HEK293 (cell line): ENCODE results near the gene ANKRD44.

Experiments
- CTCF ChIA-PET: fragments of 350-600 bp; formaldehyde crosslinking; extraction: SDS; loops from one replicate; lab custom pipeline; 2021; ENCODE audit warnings: antibody characterized with exemption; lab: Yijun Ruan, JAX
- POLR2A ChIA-PET: fragments of 300-600 bp; formaldehyde crosslinking; extraction: SDS; loops from one replicate; lab custom pipeline; 2020; ENCODE audit warnings: antibody characterized with exemption, inconsistent platforms; lab: Yijun Ruan, JAX
- H3K27ac ChIP-seq: fragments of 200-500 bp; sonication (Bioruptor generic); 2 replicates; pipeline ENCODE4 v1.5.1; 2014; ENCODE audit warnings: low read depth, low read length, control low read depth, inconsistent platforms; ENCODE audit errors: extremely low read depth
- H3K36me3 ChIP-seq, 2 experiments: fragments of 200-500 bp in 1 of 2; sonication (Bioruptor generic) in 1 of 2; 1 replicate in 1 of 2; 2 replicates in 1 of 2; pipeline ENCODE4 v1.5.1; 2014 to 2017; ENCODE audit warnings: inconsistent platforms in 2 of 2, low read length in 2 of 2; ENCODE audit not compliant: control insufficient read depth in 2 of 2, insufficient read depth in 1 of 2
- H3K4me1 ChIP-seq: fragments of 200-500 bp; sonication (Bioruptor generic); 2 replicates; pipeline ENCODE4 v1.5.1; 2014; ENCODE audit warnings: mild to moderate bottlenecking, low read length, inconsistent platforms; ENCODE audit not compliant: control insufficient read depth, insufficient read depth
- H3K4me3 ChIP-seq: 2 replicates; pipeline ENCODE4 v1.5.1; 2011; ENCODE audit warnings: low read depth, mild to moderate bottlenecking, control low read depth, low read length, moderate library complexity
- H3K9me3 ChIP-seq: fragments of 200-500 bp; sonication (Bioruptor generic); 2 replicates; pipeline ENCODE4 v1.5.1; 2014; ENCODE audit warnings: low read depth, low read length, inconsistent platforms; ENCODE audit not compliant: control insufficient read depth, insufficient read depth
- GLIS1 ChIP-seq: fragments of 450-650 bp; formaldehyde crosslinking; IDR thresholded peaks from 2 replicates; pipeline ENCODE4 v1.5.1; 2016; ENCODE audit warnings: missing biosample characterization, missing genetic modification characterization
- INSM2 ChIP-seq: fragments of 450-650 bp; formaldehyde crosslinking; IDR thresholded peaks from 2 replicates; pipeline ENCODE4 v1.5.1; 2016; ENCODE audit warnings: missing biosample characterization, missing genetic modification characterization
- KLF7 ChIP-seq: fragments of 450-650 bp; formaldehyde crosslinking; IDR thresholded peaks from 2 replicates; pipeline ENCODE4 v1.5.1; 2016; ENCODE audit warnings: missing biosample characterization, missing genetic modification characterization, borderline replicate concordance
- KLF8 ChIP-seq: fragments of 450-650 bp; formaldehyde crosslinking; IDR thresholded peaks from 2 replicates; pipeline ENCODE4 v1.5.1; 2016; ENCODE audit warnings: missing biosample characterization, missing genetic modification characterization
- MZF1 ChIP-seq: fragments of 450-650 bp; formaldehyde crosslinking; IDR thresholded peaks from 2 replicates; pipeline ENCODE4 v1.5.1; 2017; ENCODE audit warnings: missing biosample characterization, missing genetic modification characterization, borderline replicate concordance
- OSR2 ChIP-seq: fragments of 450-650 bp; formaldehyde crosslinking; IDR thresholded peaks from 2 replicates; pipeline ENCODE4 v1.5.1; 2016; ENCODE audit warnings: missing biosample characterization, missing genetic modification characterization
- SCRT2 ChIP-seq: fragments of 450-650 bp; formaldehyde crosslinking; IDR thresholded peaks from 2 replicates; pipeline ENCODE4 v1.5.1; 2016; ENCODE audit warnings: missing biosample characterization, missing genetic modification characterization
- ZBTB49 ChIP-seq: fragments of 450-650 bp; formaldehyde crosslinking; IDR thresholded peaks from 2 replicates; pipeline ENCODE4 v1.5.1; 2016; ENCODE audit warnings: missing biosample characterization, missing genetic modification characterization, low read depth
- ZFP3 ChIP-seq: fragments of 450-650 bp; formaldehyde crosslinking; IDR thresholded peaks from 2 replicates; pipeline ENCODE4 v1.5.1; 2016; ENCODE audit warnings: low read depth, missing biosample characterization, missing genetic modification characterization
- ZNF114 ChIP-seq: fragments of 450-650 bp; formaldehyde crosslinking; IDR thresholded peaks from 2 replicates; pipeline ENCODE4 v1.5.0; 2017; ENCODE audit warnings: missing biosample characterization, missing genetic modification characterization
- ZNF16 ChIP-seq: fragments of 450-650 bp; formaldehyde crosslinking; IDR thresholded peaks from 2 replicates; pipeline ENCODE4 v1.5.1; 2016; ENCODE audit warnings: low read depth, missing biosample characterization, missing genetic modification characterization
- ZNF223 ChIP-seq: fragments of 450-650 bp; formaldehyde crosslinking; IDR thresholded peaks from 2 replicates; pipeline ENCODE4 v1.5.1; 2016; ENCODE audit warnings: missing biosample characterization, missing genetic modification characterization
- ZNF248 ChIP-seq: fragments of 450-650 bp; formaldehyde crosslinking; IDR thresholded peaks from 2 replicates; pipeline ENCODE4 v1.5.1; 2017; ENCODE audit warnings: missing biosample characterization, missing genetic modification characterization
- ZNF366 ChIP-seq: fragments of 450-650 bp; formaldehyde crosslinking; conservative IDR thresholded peaks from 2 replicates; pipeline ENCODE4 v1.5.1; 2016; ENCODE audit warnings: missing biosample characterization, missing genetic modification characterization
- ZNF510 ChIP-seq: fragments of 450-650 bp; formaldehyde crosslinking; IDR thresholded peaks from 2 replicates; pipeline ENCODE4 v1.5.1; 2018; ENCODE audit warnings: mild to moderate bottlenecking, missing genetic modification characterization, missing biosample characterization; ENCODE audit not compliant: insufficient replicate concordance
- ZNF560 ChIP-seq: fragments of 450-650 bp; formaldehyde crosslinking; IDR thresholded peaks from 2 replicates; pipeline ENCODE4 v1.5.1; 2017; ENCODE audit warnings: missing biosample characterization, missing genetic modification characterization, borderline replicate concordance
- ZNF571 ChIP-seq: fragments of 450-650 bp; formaldehyde crosslinking; IDR thresholded peaks from 2 replicates; pipeline ENCODE4 v1.5.0; 2017; ENCODE audit warnings: missing biosample characterization, missing genetic modification characterization
- ZNF623 ChIP-seq: fragments of 450-650 bp; formaldehyde crosslinking; IDR thresholded peaks from 2 replicates; pipeline ENCODE4 v1.5.1; 2016; ENCODE audit warnings: missing biosample characterization, missing genetic modification characterization
- ZNF660 ChIP-seq: fragments of 450-650 bp; IDR thresholded peaks from 2 replicates; pipeline ENCODE4 v1.5.1; 2018; ENCODE audit warnings: missing biosample characterization, mild to moderate bottlenecking, missing genetic modification characterization
- ZNF664 ChIP-seq: fragments of 450-650 bp; formaldehyde crosslinking; IDR thresholded peaks from 2 replicates; pipeline ENCODE4 v1.5.1; 2016; ENCODE audit warnings: missing biosample characterization, missing genetic modification characterization
- ZNF670 ChIP-seq: fragments of 450-650 bp; formaldehyde crosslinking; IDR thresholded peaks from 2 replicates; pipeline ENCODE4 v1.5.1; 2016; ENCODE audit warnings: missing biosample characterization, missing genetic modification characterization, low read depth
- ZNF785 ChIP-seq: fragments of 450-650 bp; formaldehyde crosslinking; IDR thresholded peaks from 2 replicates; pipeline ENCODE4 v1.5.1; 2016; ENCODE audit warnings: missing biosample characterization, missing genetic modification characterization
- TF ChIP-seq, protein P1 (sequence below): fragments of 450-650 bp; formaldehyde crosslinking; IDR thresholded peaks from 2 replicates; pipeline ENCODE4 v1.5.1; 2017; ENCODE audit warnings: missing biosample characterization, missing genetic modification characterization
- TF ChIP-seq, protein P2 (sequence below): fragments of 450-650 bp; formaldehyde crosslinking; IDR thresholded peaks from 2 replicates; pipeline ENCODE4 v1.5.1; 2016; ENCODE audit warnings: missing biosample characterization, missing genetic modification characterization
- TF ChIP-seq, protein P3 (sequence below): IDR thresholded peaks from 2 replicates; pipeline ENCODE4 v1.6.1; 2011; ENCODE audit warnings: mild to moderate bottlenecking, low read depth, low read length, borderline replicate concordance

Gene ANKRD44

GRCh38 chr2:197054437-197054836 is 256.1 kb downstream of the ANKRD44 start:
- no peaks in the 10 kb centered on the region for H3K9me3 ChIP-seq
- H3K4me3 ChIP-seq = no peak overlapping the region
- TF ChIP-seq ZNF571 (tag by site-specific recombination) (no peak), SCRT2 (tag by site-specific recombination) (no peak), ZNF114 (tag by site-specific recombination) (no peak), KLF7 (no peak), ZBTB49 (no peak), MZF1 (tag by site-specific recombination) (no peak), ZNF785 (tag by site-specific recombination) (no peak), OSR2 (tag by site-specific recombination) (no peak), ZFP3 (tag by site-specific recombination) (no peak), ZNF670 (tag by site-specific recombination) (no peak), ZNF623 (tag by site-specific recombination) (no peak), KLF8 (tag by site-specific recombination) (no peak), ZNF664 (tag by site-specific recombination) (no peak), ZNF248 (tag by site-specific recombination) (no peak)
- TF ChIP-seq, protein P1, sequence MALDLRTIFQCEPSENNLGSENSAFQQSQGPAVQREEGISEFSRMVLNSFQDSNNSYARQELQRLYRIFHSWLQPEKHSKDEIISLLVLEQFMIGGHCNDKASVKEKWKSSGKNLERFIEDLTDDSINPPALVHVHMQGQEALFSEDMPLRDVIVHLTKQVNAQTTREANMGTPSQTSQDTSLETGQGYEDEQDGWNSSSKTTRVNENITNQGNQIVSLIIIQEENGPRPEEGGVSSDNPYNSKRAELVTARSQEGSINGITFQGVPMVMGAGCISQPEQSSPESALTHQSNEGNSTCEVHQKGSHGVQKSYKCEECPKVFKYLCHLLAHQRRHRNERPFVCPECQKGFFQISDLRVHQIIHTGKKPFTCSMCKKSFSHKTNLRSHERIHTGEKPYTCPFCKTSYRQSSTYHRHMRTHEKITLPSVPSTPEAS = no peak
- TF ChIP-seq, protein P2, sequence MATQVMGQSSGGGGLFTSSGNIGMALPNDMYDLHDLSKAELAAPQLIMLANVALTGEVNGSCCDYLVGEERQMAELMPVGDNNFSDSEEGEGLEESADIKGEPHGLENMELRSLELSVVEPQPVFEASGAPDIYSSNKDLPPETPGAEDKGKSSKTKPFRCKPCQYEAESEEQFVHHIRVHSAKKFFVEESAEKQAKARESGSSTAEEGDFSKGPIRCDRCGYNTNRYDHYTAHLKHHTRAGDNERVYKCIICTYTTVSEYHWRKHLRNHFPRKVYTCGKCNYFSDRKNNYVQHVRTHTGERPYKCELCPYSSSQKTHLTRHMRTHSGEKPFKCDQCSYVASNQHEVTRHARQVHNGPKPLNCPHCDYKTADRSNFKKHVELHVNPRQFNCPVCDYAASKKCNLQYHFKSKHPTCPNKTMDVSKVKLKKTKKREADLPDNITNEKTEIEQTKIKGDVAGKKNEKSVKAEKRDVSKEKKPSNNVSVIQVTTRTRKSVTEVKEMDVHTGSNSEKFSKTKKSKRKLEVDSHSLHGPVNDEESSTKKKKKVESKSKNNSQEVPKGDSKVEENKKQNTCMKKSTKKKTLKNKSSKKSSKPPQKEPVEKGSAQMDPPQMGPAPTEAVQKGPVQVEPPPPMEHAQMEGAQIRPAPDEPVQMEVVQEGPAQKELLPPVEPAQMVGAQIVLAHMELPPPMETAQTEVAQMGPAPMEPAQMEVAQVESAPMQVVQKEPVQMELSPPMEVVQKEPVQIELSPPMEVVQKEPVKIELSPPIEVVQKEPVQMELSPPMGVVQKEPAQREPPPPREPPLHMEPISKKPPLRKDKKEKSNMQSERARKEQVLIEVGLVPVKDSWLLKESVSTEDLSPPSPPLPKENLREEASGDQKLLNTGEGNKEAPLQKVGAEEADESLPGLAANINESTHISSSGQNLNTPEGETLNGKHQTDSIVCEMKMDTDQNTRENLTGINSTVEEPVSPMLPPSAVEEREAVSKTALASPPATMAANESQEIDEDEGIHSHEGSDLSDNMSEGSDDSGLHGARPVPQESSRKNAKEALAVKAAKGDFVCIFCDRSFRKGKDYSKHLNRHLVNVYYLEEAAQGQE (tag by site-specific recombination) = no peak
- TF ChIP-seq, all 188 proteins: peak for 0
- ChIA-PET CTCF (interaction anchor here (0.6 kb wide), 1 partner anchor 143 kb away, joined by 3 read pairs; no protein-coding TSS in a partner anchor), POLR2A (no interaction called here)
- H3K4me1 ChIP-seq = no peaks in the 10 kb centered on the region
- no peak overlapping the region for H3K27ac ChIP-seq
- H3K36me3 ChIP-seq = no peaks in the 10 kb centered on the region

DNA sequence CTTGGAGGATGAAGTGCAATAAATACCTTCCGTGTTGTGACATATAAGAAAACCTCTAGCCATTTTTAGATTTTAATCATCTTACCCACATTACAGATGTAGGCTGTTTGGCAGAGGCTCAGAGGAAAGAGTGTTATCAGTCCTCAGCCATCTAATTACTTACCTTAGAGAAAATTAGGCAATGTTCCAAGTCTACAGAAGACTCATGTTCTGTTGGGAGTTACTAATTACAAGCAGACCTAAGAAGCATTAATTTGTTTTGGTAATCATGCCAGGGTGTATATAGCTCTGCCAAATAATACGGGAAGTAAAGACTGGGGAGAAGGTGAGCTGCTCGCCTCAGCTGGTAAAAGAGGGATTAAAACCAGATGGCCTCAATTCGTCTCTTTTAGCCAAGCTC is 258.2 kb downstream of the ANKRD44 start:
- no peak overlapping the region for H3K4me3 ChIP-seq
- ChIA-PET CTCF (no interaction called here), POLR2A (no interaction called here)
- no peaks in the 10 kb centered on the region for H3K36me3 ChIP-seq
- no peaks in the 10 kb centered on the region for H3K9me3 ChIP-seq
- no peak overlapping the region for H3K27ac ChIP-seq
- no peaks in the 10 kb centered on the region for H3K4me1 ChIP-seq
- TF ChIP-seq GLIS1 (tag by site-specific recombination) = no peak
- no peak for TF ChIP-seq ZNF560 (tag by site-specific recombination)
- no peak for TF ChIP-seq ZNF16 (tag by site-specific recombination)
- TF ChIP-seq ZNF223 (tag by site-specific recombination) = no peak
- no peak for TF ChIP-seq ZNF366 (tag by site-specific recombination)
- no peak for TF ChIP-seq ZNF510
- TF ChIP-seq, protein P3, sequence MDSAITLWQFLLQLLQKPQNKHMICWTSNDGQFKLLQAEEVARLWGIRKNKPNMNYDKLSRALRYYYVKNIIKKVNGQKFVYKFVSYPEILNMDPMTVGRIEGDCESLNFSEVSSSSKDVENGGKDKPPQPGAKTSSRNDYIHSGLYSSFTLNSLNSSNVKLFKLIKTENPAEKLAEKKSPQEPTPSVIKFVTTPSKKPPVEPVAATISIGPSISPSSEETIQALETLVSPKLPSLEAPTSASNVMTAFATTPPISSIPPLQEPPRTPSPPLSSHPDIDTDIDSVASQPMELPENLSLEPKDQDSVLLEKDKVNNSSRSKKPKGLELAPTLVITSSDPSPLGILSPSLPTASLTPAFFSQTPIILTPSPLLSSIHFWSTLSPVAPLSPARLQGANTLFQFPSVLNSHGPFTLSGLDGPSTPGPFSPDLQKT = no peak
- TF ChIP-seq ZNF660 (tag by site-specific recombination) = no peak
- no peak for TF ChIP-seq INSM2 (tag by site-specific recombination)
